HG02970 (cell line): Measurements from ENCODE around the gene GLCE.
"Not testable (repeated sequence)": the region's sequence is repeated elsewhere in the genome, so short reads cannot be mapped to it uniquely, and the experiment has no call there.

Experiments
- ATAC-seq: cut with Tn5 transposase; IDR thresholded peaks from one replicate; pipeline ENCODE4 v1.9.1; 2021; ENCODE audit warnings: mild to moderate bottlenecking, moderate library complexity, moderate number of reproducible peaks; ENCODE audit not compliant: unreplicated experiment, low FRiP score

Gene GLCE

DNA sequence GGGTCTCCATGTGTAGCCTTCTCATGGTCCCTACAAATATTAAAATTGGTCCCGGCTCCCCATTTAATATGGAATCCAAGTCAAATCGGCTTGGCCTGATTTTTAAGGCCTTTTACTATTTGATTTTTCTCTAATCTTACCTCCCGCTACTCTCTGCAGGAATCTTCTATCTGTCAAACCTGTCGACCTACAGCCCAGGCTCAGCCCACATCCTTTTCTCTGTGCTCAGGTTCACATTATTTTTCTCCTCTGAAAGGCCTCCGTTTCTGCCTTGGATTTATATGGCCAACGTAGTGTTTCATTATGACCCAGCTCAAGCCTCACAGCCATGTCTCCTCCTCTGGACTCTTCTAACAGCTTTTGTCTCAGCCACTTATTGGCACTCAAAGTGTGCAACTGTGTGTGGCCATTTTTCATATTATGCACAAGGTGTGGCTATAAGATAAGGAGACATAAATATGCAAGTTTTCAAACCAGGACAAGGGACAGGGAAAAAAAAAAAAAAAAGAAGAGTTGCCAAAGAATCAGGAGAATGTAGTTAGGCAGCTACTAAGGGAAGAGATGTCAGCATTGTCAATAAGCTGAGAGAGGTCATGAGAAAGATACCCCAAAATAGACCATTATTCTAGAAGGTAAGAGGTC lies 2.1 kb upstream of the GLCE start:
- ATAC-seq, result no peak

- ATAC-seq, result no peak
These were observed 1.6 kb upstream of the GLCE start for GRCh38 chr15:69158843-69159240.

- no peak for ATAC-seq
These were observed 662 bp upstream of the GLCE start for GRCh38 chr15:69159805-69160140.

DNA sequence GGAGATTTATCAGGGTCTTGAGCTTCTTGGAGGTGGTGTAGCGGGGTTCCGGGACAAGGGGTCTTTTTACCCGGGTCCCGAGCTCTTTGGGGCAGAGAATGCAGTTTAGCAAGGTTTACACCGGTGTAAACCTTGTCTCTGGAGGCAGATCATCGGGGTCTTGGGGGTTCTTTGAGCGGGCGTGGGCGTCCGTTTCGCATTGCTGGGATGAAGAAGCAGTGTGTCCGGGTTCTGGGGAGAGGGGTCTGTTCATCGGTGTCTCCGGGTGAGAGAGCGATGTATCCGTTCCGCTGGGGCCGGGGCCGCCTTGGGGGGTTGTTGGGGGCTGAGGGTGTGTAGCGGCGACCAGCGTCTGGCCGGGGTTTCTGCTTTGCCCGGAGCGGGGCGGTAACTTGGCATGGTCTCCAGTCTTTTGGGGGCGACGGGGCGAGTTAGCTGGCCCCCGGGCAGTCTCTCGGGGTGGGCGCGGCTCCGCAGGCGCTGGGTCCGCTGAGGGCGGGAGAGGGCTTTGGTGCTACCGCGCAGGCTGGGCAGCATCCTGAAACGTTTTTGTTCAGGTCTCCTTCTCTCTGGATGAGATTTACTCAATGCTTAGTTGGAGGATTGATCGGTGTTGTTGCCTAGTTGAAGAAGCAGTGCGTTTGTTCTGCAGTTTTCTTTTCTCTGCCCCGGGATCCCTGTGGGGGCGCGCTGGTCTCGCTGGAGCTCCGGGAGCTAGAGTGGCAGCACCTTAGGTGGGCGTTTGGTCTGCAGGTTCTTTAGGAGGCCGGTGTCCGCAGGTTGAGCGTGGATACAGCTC lies 843 bp downstream of the GLCE start:
- no peak for ATAC-seq

DNA sequence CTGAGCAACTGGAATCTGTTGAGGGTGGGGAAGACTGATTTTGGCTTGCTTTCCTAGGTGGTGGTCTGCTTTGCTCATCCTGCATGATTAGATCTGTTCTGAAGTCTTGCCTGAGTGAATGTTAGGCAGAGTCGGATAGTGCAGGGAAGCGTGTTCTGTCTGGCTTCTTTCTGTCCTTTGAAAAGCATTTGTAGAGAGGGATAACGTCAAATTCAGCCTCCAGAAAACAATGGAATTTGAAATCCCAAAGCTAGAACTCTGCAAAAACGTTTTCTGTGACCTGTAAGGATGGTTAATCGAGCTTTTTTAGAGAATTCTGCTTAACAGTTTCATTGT lies 1.4 kb downstream of the GLCE start:
- no peak for ATAC-seq

- ATAC-seq, result no peak
These were observed 2.8 kb downstream of the GLCE start for GRCh38 chr15:69163141-69163669.

- ATAC-seq, result no peak
These were observed 4.6 kb downstream of the GLCE start for GRCh38 chr15:69164807-69165636.

GRCh38 chr15:69165637-69166025 lies 5.2 kb downstream of the GLCE start:
- no peak for ATAC-seq

DNA sequence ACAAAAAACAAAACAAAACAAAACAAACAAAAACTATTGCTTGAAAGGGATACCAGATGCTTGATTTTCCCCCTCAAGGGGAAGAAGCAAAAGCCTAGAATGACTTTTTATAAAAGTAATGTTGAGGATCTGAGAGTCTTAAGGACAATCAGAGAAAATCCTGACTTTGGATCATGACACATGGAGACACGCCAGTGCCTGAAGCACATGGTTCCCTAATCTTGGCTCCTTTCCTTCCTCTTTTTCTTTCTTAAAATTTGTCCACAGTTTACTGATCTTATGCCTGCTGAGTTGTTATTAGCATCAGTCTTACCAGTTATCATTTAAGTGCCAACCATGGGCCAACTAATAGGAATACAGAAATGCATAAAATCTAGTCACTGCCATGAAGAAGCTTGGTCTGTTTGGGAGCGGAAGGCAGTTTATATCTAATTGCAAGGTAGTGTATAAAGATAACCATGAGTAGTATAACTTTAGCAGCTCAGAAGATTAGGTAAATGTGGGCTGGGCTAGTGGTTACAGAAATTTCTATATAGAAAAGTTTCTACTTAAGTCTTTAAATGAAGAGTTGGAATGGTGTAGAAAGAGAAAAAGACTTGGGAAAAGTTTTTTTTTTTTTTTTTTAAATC lies 6.9 kb downstream of the GLCE start:
- no peak for ATAC-seq

DNA sequence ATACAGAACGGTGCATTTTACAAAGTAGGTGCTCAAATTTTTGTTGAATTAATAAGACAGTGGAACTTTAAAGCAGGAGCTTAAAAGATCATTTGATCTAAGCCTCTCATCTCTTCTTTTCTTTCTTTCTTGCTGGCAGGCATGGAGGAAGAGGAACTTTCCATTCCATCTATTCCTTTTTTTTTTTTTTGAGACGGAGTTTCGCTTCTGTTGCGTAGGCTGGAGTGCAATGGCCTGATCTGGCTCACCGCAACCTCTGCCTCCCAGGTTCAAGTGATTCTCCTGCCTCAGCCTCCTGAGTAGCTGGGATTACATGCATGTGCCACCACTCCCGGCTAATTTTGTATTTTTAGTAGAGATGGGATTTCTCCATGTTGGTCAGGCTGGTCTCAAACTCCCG lies 7.9 kb downstream of the GLCE start:
- ATAC-seq, result not testable (repeated sequence)

DNA sequence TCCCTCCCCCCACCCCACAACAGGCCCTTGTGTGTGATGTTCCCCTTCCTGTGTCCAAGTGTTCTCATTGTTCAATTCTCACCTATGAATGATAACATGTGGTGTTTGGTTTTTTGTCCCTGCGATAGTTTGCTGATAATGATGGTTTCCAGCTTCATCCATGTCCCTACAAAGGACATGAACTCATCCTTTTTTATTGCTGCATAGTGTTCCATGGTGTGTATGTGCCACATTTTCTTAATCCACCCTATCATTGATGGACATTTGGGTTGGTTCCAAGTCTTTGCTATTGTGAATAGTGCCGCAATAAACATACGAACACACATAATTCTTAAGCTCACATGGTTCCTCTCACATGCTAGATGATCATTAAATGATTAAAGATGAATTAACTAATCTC lies 9.1 kb downstream of the GLCE start:
- not testable (repeated sequence) for ATAC-seq

- ATAC-seq, result no peak
These were observed 10.2 kb downstream of the GLCE start for GRCh38 chr15:69170597-69170996.

DNA sequence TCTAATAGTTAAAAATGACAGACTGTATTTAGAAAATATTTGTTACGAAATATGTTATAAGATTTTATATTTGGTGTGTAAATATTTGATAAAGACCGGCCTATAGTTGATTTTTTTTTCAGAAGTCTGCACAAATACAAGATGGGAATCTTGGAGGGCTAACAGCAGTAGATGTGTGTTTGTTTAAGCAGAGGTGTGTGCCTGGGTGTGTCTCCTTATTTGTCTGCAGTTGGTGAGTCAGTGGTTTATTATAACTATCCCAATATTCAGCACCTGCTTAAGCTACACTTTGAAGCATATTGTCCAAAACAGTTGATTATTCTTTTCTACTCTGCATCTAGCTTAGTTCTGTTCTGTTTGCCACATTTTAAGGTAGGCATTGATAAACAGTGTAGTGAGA lies 12.4 kb downstream of the GLCE start:
- no peak for ATAC-seq

- no peak for ATAC-seq
These were observed 15.1 kb downstream of the GLCE start for GRCh38 chr15:69175536-69175935.

DNA sequence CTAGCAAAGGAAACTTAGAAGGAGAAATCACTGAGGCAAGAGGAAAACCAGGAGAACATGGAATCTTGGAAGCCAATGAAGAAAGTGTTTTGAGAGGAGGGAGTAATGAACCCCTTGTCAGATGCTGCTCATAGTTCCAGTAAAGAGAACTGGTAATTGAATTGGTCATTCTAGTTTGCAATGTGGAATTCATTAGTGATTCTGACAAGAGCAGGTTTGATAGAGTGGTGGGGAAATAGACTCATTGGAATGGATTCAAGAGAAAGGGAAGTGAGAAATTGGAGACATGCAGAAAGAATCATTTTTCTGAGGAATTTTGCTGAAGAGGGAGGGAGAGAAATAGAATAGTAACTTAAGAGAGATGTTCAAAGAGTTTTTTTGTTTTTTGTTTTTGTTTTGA lies 21.0 kb downstream of the GLCE start:
- no peak for ATAC-seq

DNA sequence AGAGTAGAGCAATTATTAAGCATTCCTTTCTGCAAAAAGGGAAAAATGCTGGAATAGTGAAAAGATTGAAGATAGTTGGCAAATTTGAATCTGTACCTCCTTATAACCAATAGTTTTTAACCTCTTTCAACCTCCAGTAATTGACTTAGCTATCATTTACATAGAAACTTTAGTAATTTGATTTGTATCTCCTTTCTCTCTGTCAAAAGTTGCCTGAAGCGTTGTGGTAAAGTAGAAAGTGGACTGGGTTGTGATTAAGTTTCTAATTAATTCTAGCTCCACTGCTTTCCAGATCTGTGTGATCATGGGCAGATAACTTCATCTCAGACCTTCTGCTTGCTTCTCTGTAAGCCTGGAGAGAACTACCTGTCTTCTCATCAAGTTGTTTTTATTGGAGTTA lies 24.8 kb downstream of the GLCE start:
- ATAC-seq, result no peak

GRCh38 chr15:69185706-69186105 lies 25.3 kb downstream of the GLCE start:
- ATAC-seq, result no peak

- no peak for ATAC-seq
These were observed 28.7 kb downstream of the GLCE start for GRCh38 chr15:69189157-69189556.

- ATAC-seq, result no peak
These were observed 29.7 kb downstream of the GLCE start for GRCh38 chr15:69190091-69190490.

DNA sequence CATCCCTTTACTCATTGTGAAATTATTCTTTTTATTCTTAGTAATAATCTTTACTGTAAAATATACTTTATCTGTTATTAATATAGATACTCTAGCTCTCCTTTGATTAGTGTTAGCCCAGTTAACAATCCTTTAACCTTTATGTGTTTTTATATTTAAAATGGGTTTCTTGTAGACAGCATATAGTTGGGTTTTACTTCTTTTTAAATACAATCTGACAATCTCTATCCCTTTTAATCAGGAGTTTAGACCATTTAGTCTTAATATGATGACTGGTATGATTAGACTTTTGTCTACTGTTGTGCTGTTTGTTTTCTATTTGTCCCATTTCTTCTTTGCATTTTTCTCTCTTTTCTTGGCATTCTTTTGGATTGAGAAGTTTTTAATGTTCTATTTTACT lies 30.1 kb downstream of the GLCE start:
- no peak for ATAC-seq
